SK-N-SH treated with all-trans-retinoic acid at 6 μM for 48 hours (cell line): Measurements from ENCODE around the gene TUBB6.
A peak's percentile ranks its signal among the peaks of the same experiment; 100 is the strongest.

Experiments
- ATAC-seq: fragments of 200-7000 bp; cut with Tn5 transposase; 3 replicates; pipeline ENCODE4 v1.9.1; 2020; ENCODE audit warnings: mild to moderate bottlenecking, moderate library complexity
- ARNTL ChIP-seq: fragments of 450-650 bp; formaldehyde crosslinking; IDR thresholded peaks from 2 replicates; pipeline ENCODE4 v1.5.0; 2020; ENCODE audit warnings: low read depth, mild to moderate bottlenecking, moderate library complexity, borderline replicate concordance
- CSDC2 ChIP-seq: fragments of 250-450 bp; sonication (Bioruptor Pico); IDR thresholded peaks from 2 replicates; pipeline ENCODE4 v1.5.0; 2020; ENCODE audit warnings: mild to moderate bottlenecking, moderate library complexity
- ESRRG ChIP-seq: fragments of 250-450 bp; sonication (Bioruptor Pico); IDR thresholded peaks from 2 replicates; pipeline ENCODE4 v1.6.1; 2021; ENCODE audit warnings: mild to moderate bottlenecking
- GLIS3 ChIP-seq: fragments of 250-450 bp; sonication (Bioruptor Pico); IDR thresholded peaks from 2 replicates; pipeline ENCODE4 v1.5.0; 2020; ENCODE audit warnings: mild to moderate bottlenecking, moderate library complexity
- ISL1 ChIP-seq: fragments of 250-450 bp; sonication (Bioruptor Pico); IDR thresholded peaks from 2 replicates; pipeline ENCODE4 v2.1.2; 2022; ENCODE audit warnings: mild to moderate bottlenecking, moderate library complexity
- OSR1 ChIP-seq: fragments of 250-450 bp; sonication (Bioruptor Pico); IDR thresholded peaks from 2 replicates; pipeline ENCODE4 v1.8.0; 2022; ENCODE audit warnings: moderate library complexity, mild to moderate bottlenecking, inconsistent platforms
- PPARA ChIP-seq: fragments of 250-450 bp; sonication (Bioruptor Pico); IDR thresholded peaks from 2 replicates; pipeline ENCODE4 v1.5.0; 2020; ENCODE audit warnings: mild to moderate bottlenecking, borderline replicate concordance
- RARB ChIP-seq: fragments of 250-450 bp; sonication (Bioruptor Pico); IDR thresholded peaks from 2 replicates; pipeline ENCODE4 v1.8.0; 2021; ENCODE audit warnings: mild to moderate bottlenecking, moderate library complexity
- SNAI2 ChIP-seq: fragments of 250-450 bp; sonication (Bioruptor Pico); IDR thresholded peaks from 2 replicates; pipeline ENCODE4 v1.5.0; 2020; ENCODE audit warnings: mild to moderate bottlenecking, moderate library complexity
- TCF4 ChIP-seq: fragments of 250-450 bp; sonication (Bioruptor Pico); IDR thresholded peaks from 2 replicates; pipeline ENCODE4 v1.8.0; 2021; ENCODE audit warnings: mild to moderate bottlenecking, moderate library complexity, borderline replicate concordance
- TOX ChIP-seq: fragments of 250-450 bp; sonication (Bioruptor Pico); IDR thresholded peaks from 2 replicates; pipeline ENCODE4 v1.8.0; 2021; ENCODE audit warnings: mild to moderate bottlenecking, moderate library complexity, borderline replicate concordance
- ZC3H10 ChIP-seq: fragments of 250-450 bp; sonication (Bioruptor Pico); IDR thresholded peaks from 2 replicates; pipeline ENCODE4 v1.5.1; 2021; ENCODE audit warnings: mild to moderate bottlenecking, moderate library complexity
- ZFP3 ChIP-seq: fragments of 250-450 bp; sonication (Bioruptor Pico); IDR thresholded peaks from 2 replicates; pipeline ENCODE4 v1.5.0; 2020; ENCODE audit warnings: mild to moderate bottlenecking, moderate library complexity
- ZFP30 ChIP-seq: fragments of 450-650 bp; formaldehyde crosslinking; IDR thresholded peaks from 2 replicates; pipeline ENCODE4 v1.5.0; 2022; ENCODE audit warnings: mild to moderate bottlenecking, moderate library complexity
- ZNF565 ChIP-seq: fragments of 450-650 bp; formaldehyde crosslinking; conservative IDR thresholded peaks from 2 replicates; pipeline ENCODE4 v1.5.0; 2020; ENCODE audit warnings: low read depth, mild to moderate bottlenecking, moderate library complexity
- ZNF8 ChIP-seq: fragments of 450-650 bp; formaldehyde crosslinking; IDR thresholded peaks from 2 replicates; pipeline ENCODE4 v1.5.0; 2020; ENCODE audit warnings: mild to moderate bottlenecking, moderate library complexity
- TF ChIP-seq, protein P1 (sequence below): fragments of 250-450 bp; sonication (Bioruptor Pico); IDR thresholded peaks from 2 replicates; pipeline ENCODE4 v1.5.0; 2020; ENCODE audit warnings: mild to moderate bottlenecking, moderate library complexity
- TF ChIP-seq, protein P2 (sequence below): fragments of 250-450 bp; sonication (Bioruptor Pico); IDR thresholded peaks from 2 replicates; pipeline ENCODE4 v1.8.0; 2020; ENCODE audit warnings: mild to moderate bottlenecking, moderate library complexity, borderline replicate concordance
- TF ChIP-seq, protein P3 (sequence below): fragments of 250-450 bp; sonication (Bioruptor Pico); IDR thresholded peaks from 2 replicates; pipeline ENCODE4 v1.5.1; 2020; ENCODE audit warnings: low read depth, mild to moderate bottlenecking, moderate library complexity
- TF ChIP-seq, protein P4 (sequence below): fragments of 250-450 bp; sonication (Bioruptor Pico); IDR thresholded peaks from 2 replicates; pipeline ENCODE4 v1.8.0; 2021; ENCODE audit warnings: low read depth, mild to moderate bottlenecking, moderate library complexity, borderline replicate concordance

TUBB6 gene

DNA sequence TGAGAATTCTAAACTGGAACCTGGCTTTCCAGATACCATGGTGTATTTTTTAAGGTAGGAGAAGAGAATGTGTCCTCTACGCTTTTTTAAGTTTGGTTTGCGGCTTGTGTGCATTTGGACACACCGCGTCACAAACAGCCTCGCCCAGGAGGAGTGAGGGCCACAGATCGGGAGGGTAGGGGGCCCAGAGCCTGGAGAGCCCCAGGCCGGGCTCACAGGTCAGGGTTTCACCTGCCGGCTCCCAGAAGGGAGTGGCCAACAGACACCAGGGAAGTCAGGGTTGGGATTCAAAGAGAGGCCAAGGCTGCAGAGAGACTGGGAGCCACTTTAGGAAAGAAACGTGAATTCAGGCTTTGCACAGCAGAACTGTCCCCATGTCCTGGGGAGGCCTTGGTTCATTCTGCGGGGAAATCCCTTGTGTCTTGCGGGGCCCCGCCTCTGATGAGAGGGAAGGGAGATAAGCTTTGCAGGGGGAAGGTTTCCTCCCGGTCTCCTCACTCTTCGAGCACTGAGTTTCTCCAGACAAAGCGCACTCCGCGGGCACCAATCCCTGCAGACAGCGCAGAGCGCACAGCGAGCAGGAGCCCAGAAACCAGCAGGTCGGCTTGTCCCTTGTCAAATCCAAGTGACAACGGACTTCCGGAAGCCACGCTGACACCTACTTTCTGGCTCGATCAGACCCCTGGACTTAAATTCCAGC lies 2.0 kb upstream of the TUBB6 start:
- ATAC-seq = no peak
- TF ChIP-seq OSR1 (no peak), TOX (no peak), PPARA (no peak), ISL1 (CRISPR knock-in tag) (no peak), CSDC2 (CRISPR knock-in tag) (no peak), ESRRG (no peak), ZFP3 (CRISPR knock-in tag) (no peak), ZNF8 (CRISPR knock-in tag) (no peak)
- TF ChIP-seq, protein P1, sequence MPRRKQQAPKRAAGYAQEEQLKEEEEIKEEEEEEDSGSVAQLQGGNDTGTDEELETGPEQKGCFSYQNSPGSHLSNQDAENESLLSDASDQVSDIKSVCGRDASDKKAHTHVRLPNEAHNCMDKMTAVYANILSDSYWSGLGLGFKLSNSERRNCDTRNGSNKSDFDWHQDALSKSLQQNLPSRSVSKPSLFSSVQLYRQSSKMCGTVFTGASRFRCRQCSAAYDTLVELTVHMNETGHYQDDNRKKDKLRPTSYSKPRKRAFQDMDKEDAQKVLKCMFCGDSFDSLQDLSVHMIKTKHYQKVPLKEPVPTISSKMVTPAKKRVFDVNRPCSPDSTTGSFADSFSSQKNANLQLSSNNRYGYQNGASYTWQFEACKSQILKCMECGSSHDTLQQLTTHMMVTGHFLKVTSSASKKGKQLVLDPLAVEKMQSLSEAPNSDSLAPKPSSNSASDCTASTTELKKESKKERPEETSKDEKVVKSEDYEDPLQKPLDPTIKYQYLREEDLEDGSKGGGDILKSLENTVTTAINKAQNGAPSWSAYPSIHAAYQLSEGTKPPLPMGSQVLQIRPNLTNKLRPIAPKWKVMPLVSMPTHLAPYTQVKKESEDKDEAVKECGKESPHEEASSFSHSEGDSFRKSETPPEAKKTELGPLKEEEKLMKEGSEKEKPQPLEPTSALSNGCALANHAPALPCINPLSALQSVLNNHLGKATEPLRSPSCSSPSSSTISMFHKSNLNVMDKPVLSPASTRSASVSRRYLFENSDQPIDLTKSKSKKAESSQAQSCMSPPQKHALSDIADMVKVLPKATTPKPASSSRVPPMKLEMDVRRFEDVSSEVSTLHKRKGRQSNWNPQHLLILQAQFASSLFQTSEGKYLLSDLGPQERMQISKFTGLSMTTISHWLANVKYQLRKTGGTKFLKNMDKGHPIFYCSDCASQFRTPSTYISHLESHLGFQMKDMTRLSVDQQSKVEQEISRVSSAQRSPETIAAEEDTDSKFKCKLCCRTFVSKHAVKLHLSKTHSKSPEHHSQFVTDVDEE (CRISPR knock-in tag) = no peak
- TF ChIP-seq, all 23 proteins: peak for 0

DNA sequence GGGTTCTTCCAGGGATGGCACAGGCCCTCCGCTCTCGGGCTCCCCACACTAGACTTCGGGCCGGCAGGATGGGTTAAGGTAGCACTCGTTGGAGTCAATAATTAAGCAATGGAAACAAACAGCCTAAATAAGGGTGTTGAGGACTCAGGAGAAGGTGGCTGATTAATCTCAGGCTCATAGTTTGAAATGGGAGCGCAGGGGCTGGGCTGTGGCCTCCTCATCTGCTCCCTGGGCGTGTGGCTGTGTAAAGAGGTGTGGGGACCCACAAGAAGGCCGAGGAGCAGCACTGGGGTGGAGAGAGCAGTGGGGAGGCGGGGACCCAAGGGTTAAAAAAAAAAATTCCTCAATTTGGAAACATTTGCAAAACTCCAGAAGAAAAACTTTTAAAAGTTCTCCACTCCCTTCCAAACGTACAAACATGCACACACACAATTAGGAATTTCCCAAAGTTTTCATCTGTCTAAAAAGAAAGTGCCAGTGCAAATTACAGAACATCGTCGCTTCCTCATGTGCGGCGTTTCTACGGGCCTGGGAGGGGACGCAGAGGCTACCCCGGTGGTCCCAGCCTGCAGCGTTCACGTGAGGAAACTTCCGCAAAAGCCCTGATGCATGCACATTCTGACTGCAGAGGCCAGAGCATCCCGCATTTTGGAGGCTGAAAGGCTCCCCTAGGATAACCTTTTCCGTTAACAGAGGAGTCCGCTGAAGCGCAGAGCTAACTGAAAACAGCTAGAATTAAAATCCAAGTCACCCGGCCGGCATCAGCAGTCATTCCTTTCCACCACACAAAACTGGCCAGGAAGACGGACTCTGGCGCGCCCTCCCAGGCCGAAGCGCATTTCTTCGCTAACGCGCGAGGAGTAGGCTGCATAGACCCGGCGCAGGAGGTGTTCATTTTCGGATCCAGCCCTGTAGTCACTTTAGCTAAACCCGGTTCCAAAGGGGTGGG lies 1.0 kb upstream of the TUBB6 start:
- TF ChIP-seq PPARA (no peak), ZFP3 (CRISPR knock-in tag) (peak; percentile 94)
- ATAC-seq = peak; percentile 62

DNA sequence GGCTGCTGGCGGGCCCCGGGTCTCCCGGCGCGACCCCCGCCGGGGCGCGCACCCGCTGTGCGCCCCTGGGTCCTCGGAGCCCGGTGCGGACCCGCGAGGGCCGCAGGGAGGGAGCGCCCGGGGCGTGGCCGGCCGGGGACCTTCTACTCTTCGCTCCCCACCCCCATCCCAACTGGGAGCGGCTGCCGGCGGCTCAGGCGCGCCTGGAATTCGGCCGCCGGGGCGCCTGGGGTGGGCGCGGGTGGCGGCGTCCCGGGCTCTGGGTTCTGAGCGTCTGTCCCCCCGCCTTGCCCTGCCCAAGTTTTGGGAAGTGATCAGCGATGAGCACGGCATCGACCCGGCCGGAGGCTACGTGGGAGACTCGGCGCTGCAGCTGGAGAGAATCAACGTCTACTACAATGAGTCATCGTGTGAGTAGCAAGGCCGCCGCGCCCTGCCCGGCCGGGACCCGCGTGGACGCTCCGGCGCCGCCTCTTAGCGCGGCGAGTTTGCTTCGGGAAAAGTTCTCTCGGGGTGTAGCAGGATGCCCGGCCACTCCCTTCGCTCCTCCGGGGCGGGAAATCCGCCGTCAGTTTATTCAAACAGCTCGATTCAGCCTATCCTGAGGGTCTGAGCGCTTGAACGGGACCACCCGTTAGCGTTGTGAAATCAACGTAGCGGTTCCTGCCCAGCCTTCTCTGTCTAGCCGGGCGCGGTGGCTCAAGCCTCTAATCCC lies 502 bp downstream of the TUBB6 start:
- no peak for TF ChIP-seq SNAI2 (CRISPR knock-in tag)
- no peak for TF ChIP-seq ZFP30 (CRISPR knock-in tag)
- TF ChIP-seq, protein P1 (CRISPR knock-in tag) = no peak
- no peak for TF ChIP-seq TOX
- TF ChIP-seq, protein P2, sequence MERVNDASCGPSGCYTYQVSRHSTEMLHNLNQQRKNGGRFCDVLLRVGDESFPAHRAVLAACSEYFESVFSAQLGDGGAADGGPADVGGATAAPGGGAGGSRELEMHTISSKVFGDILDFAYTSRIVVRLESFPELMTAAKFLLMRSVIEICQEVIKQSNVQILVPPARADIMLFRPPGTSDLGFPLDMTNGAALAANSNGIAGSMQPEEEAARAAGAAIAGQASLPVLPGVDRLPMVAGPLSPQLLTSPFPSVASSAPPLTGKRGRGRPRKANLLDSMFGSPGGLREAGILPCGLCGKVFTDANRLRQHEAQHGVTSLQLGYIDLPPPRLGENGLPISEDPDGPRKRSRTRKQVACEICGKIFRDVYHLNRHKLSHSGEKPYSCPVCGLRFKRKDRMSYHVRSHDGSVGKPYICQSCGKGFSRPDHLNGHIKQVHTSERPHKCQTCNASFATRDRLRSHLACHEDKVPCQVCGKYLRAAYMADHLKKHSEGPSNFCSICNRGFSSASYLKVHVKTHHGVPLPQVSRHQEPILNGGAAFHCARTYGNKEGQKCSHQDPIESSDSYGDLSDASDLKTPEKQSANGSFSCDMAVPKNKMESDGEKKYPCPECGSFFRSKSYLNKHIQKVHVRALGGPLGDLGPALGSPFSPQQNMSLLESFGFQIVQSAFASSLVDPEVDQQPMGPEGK (CRISPR knock-in tag) = no peak
- TF ChIP-seq ZFP3 (CRISPR knock-in tag) = no peak
- no peak for TF ChIP-seq TCF4 (CRISPR knock-in tag)
- no peak for TF ChIP-seq ESRRG
- TF ChIP-seq, protein P3, sequence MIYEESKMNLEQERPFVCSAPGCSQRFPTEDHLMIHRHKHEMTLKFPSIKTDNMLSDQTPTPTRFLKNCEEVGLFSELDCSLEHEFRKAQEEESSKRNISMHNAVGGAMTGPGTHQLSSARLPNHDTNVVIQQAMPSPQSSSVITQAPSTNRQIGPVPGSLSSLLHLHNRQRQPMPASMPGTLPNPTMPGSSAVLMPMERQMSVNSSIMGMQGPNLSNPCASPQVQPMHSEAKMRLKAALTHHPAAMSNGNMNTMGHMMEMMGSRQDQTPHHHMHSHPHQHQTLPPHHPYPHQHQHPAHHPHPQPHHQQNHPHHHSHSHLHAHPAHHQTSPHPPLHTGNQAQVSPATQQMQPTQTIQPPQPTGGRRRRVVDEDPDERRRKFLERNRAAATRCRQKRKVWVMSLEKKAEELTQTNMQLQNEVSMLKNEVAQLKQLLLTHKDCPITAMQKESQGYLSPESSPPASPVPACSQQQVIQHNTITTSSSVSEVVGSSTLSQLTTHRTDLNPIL (CRISPR knock-in tag) = no peak
- TF ChIP-seq, protein P4, sequence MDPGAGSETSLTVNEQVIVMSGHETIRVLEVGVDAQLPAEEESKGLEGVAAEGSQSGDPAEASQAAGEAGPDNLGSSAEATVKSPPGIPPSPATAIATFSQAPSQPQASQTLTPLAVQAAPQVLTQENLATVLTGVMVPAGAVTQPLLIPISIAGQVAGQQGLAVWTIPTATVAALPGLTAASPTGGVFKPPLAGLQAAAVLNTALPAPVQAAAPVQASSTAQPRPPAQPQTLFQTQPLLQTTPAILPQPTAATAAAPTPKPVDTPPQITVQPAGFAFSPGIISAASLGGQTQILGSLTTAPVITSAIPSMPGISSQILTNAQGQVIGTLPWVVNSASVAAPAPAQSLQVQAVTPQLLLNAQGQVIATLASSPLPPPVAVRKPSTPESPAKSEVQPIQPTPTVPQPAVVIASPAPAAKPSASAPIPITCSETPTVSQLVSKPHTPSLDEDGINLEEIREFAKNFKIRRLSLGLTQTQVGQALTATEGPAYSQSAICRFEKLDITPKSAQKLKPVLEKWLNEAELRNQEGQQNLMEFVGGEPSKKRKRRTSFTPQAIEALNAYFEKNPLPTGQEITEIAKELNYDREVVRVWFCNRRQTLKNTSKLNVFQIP = no peak
- no peak for TF ChIP-seq ZC3H10 (CRISPR knock-in tag)
- no peak for TF ChIP-seq ISL1 (CRISPR knock-in tag)
- no peak for TF ChIP-seq ARNTL (CRISPR knock-in tag)
- no peak for TF ChIP-seq RARB (CRISPR knock-in tag)
- no peak for TF ChIP-seq OSR1
- no peak for TF ChIP-seq PPARA
- no peak for TF ChIP-seq CSDC2 (CRISPR knock-in tag)
- no peak for TF ChIP-seq GLIS3 (CRISPR knock-in tag)
- no peak for TF ChIP-seq ZNF565 (CRISPR knock-in tag)
- ATAC-seq = peak; percentile 77
